Adipose tissue (tissue), 3 donors: ENCODE data around the gene MAGEB4. TPM values are rescaled to one million over a fixed set of nuclear protein-coding genes. Genes with fewer than 3 reads are reported as not detected.
"Not testable (repeated sequence)": the region's sequence is repeated elsewhere in the genome, so short reads cannot be mapped to it uniquely, and the experiment has no call there.

Experiments used
- H3K27ac ChIP-seq: one replicate; pipeline ENCODE4 v1.5.1; 2013; ENCODE audit warnings: low read depth, low read length
- WGBS, 3 donors: extraction: QIAGEN DNeasy Blood & Tissue Kit; methylation state at CpG; one replicate each; pipeline ENCODE4 v1.1.7; 2013; 5-methylcytosine and 5-hydroxymethylcytosine counted together
- polyA plus RNA-seq, 3 donors: library from polyadenylated mRNA; stranded (reverse); fragments of 200-250 nt; gene quantifications; one replicate each; pipeline ENCODE4 v1.2.3, GENCODE V29; 2013
- donor health status: healthy with polysubstance abuse.
- donor health status: Bipolar disorder and iron deficiency.
- donor health status: healthy.

MAGEB4 gene, protein sequence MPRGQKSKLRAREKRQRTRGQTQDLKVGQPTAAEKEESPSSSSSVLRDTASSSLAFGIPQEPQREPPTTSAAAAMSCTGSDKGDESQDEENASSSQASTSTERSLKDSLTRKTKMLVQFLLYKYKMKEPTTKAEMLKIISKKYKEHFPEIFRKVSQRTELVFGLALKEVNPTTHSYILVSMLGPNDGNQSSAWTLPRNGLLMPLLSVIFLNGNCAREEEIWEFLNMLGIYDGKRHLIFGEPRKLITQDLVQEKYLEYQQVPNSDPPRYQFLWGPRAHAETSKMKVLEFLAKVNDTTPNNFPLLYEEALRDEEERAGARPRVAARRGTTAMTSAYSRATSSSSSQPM
- polyA plus RNA-seq: not detected

DNA sequence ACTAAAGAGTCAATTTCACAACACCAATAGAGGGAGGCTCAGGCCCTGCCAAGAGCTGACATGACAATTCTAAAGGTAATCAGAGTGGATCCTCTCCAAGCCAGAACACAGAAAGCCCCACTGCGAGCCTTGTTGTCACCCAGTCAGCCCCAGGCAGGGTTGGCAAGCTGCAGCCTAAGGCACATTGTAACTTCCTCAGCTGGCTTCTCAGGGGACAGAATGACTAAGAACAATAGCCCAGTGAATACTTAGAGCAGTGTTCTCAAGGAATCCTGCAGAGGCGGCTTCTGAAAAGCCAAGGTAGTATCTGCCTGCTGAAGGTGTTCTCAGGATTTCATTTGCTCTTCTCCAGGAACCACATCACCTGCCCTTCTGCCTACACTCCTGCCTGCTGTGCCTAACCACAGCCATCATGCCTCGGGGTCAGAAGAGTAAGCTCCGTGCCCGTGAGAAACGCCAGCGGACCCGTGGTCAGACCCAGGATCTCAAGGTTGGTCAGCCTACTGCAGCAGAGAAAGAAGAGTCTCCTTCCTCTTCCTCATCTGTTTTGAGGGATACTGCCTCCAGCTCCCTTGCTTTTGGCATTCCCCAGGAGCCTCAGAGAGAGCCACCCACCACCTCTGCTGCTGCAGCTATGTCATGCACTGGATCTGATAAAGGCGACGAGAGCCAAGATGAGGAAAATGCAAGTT is at the start of gene MAGEB4:
Gene MAGEB4, plus strand, starts transcription at position 277 of the 692 bp plus-strand sequence. Its CDS starts 136 bp downstream, at position 413.
- WGBS, 3 donors: 84 to 92% (median 85%) methylated on average over 10 of the region's 10 CpGs
- H3K27ac ChIP-seq: no peak within 1 kb of the TSS

DNA sequence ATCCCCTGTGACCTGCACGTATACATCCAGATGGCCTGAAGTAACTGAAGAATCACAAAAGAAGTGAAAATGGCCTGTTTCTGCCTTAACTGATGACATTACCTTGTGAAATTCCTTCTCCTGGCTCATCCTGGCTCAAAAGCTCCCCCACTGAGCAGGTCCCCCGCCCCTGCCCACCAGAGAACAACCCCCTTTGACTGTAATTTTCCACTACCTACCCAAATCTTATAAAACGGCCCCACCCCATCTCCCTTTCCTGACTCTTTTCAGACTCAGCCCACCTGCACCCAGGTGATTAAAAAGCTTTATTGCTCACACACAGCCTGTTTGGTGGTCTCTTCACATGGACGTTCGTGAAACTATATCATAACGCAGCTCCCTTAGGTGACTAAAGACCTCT is 47.9 kb upstream of the MAGEB4 start:
- 58 to 66% (median 64%) methylated on average over 5 to 6 of the region's 6 CpGs for WGBS, 3 donors
- not testable (repeated sequence) for H3K27ac ChIP-seq

GRCh38 chrX:30196322-30196721 is 45.5 kb upstream of the MAGEB4 start:
- WGBS, 3 donors: 0 to 10% (median 3%) methylated on average over 1 of the region's 1 CpG
- H3K27ac ChIP-seq: no peak overlapping the region

DNA sequence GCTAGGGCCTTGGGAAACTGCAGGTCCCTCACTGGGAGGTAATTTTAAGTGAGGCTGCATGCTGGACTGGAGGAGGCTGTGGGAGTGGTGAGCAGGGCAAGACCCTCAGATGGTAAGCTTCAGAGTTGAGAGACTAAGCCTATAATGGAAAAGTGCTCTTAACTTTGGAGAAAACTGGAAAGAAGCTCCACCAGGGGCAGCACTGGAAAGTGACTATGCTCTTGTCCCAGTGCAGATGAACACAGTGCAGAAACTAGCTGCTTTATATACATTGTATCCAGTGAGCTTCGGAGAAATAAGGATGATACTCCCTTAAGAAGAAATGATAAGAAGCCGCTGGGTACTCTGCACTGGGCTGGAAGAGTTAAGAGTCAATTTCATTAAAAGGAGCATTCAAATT is 29.6 kb upstream of the MAGEB4 start:
- WGBS, 3 donors: 74 to 90% (median 87%) methylated on average over 2 of the region's 2 CpGs
- H3K27ac ChIP-seq: no peak overlapping the region

DNA sequence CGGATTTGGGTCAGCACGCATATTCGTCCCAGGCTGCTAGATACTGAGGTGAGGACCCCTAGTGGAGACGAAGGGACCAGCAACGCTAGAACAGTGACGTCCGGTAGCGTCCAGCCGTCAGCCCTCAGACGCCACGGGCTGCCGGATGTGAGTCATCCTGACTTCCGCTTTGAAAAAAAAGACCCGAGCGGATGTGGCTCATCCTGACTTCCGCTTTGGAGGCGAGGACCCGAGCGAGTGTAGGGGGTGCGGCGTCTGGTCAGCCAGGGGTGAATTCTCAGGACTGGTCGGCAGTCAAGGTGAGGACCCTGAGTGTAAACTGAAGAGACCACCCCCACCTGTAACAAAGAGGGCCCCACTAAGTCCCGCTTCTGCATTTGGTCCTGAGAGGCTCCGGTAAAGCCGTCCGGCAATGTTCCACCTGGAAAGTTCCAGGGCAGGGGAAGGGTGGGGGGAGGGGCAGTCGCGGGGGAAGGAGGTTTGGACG is 26.4 kb upstream of the MAGEB4 start, which contains the start of gene MAGEB2:
Gene MAGEB2, plus strand, starts transcription at position 207 of the 487 bp plus-strand sequence. CDS start 3,018 bp downstream, outside the sequence.
- WGBS, 3 donors: 89 to 95% (median 94%) methylated on average over 24 to 29 of the region's 29 CpGs

DNA sequence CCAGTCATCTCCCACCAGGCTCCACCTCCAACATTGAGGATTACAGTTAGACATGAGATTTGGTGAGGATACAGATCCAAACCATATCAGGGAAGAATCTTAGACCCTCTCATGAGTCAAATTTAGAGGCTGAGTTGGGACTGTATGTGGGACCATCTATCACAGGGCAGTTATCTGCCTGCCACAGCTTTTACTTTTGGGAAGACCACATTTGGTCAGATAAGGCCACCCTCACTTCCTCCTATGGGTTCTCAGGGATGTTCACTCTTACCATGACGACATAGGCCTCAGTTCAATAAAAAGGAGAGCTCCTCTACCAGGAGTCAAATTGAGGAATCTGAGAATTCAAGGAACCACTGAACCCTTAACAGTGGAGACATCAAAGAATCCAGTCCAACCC is 24.3 kb upstream of the MAGEB4 start:
- WGBS, 3 donors: 30 to 67% (median 31%) methylated on average over 1 of the region's 1 CpG
- no peak overlapping the region for H3K27ac ChIP-seq

More for the DNA sequence above, 26.4 kb upstream of the MAGEB4 start, which contains the start of gene MAGEB2:
- H3K27ac ChIP-seq: no peak within 1 kb of the TSS

GRCh38 chrX:30219372-30219771 is 22.4 kb upstream of the MAGEB4 start:
- 65 to 83% (median 67%) methylated on average over 4 of the region's 4 CpGs for WGBS, 3 donors
- no peak overlapping the region for H3K27ac ChIP-seq

GRCh38 chrX:30220661-30221060 is 21.1 kb upstream of the MAGEB4 start:
- 72 to 87% (median 76%) methylated on average over 5 of the region's 5 CpGs for WGBS, 3 donors
- no peak overlapping the region for H3K27ac ChIP-seq

DNA sequence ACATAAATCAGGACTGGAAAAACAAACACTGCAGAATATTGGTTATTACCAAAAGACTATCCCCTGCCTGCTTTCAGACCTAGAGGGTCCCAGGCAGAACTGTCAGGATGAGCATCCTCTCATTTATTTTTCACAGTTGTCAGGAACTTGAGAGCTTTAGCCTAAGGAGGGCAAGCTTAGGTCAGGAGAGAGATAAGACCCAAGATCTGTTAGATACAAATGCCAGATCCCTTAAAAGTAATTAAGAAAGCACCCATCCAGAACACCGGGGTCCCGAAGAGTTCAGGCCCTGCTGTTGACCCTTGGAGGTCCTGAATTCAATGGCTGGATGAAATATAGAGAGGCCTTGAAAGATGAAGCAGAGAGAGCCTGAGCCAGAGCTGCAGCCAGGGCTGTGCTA is 17.3 kb upstream of the MAGEB4 start:
- WGBS, 3 donors: 24 to 52% (median 46%) methylated on average over 2 of the region's 2 CpGs
- H3K27ac ChIP-seq: no peak overlapping the region

- no peak overlapping the region for H3K27ac ChIP-seq
- 44 to 74% (median 60%) methylated on average over 1 of the region's 1 CpG for WGBS, 3 donors
Observed at GRCh38 chrX:30228526-30228925, 13.3 kb upstream of the MAGEB4 start.

DNA sequence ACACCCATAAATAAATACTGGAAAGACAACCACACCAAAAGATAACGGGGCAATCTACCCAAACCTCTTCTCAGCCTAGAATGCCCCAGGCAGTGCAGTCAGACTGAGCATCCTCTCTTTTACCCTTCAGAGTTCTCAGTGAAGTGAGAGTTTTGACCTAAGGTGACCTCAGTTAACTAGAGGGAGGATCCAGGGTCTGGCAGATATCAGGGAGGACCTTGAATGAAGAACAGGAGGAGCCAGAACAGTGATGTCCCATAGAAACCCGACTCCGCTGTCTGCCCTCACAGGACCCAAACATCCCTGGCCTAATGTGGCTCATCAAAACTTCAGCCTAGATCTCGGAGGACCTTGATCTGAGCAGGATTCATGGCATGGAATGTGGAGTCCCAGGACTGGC is 11.4 kb upstream of the MAGEB4 start, which contains the start of gene MAGEB3:
Gene MAGEB3, plus strand, starts transcription at position 263 of the 400 bp plus-strand sequence. CDS start 5,268 bp downstream, outside the sequence.
- no peak within 1 kb of the TSS for H3K27ac ChIP-seq
- 64 to 71% (median 69%) methylated on average over 4 of the region's 4 CpGs for WGBS, 3 donors

GRCh38 chrX:30246769-30247489 is 5.1 kb downstream of the MAGEB4 start, which contains the start of gene MAGEB1:
Gene MAGEB1, plus strand, starts transcription at chrX:30247146. Its CDS starts 3,348 bp downstream, at chrX:30250494.
- 82 to 93% (median 88%) methylated on average over 35 to 38 of the region's 38 CpGs for WGBS, 3 donors
- H3K27ac ChIP-seq: no peak within 1 kb of the TSS

DNA sequence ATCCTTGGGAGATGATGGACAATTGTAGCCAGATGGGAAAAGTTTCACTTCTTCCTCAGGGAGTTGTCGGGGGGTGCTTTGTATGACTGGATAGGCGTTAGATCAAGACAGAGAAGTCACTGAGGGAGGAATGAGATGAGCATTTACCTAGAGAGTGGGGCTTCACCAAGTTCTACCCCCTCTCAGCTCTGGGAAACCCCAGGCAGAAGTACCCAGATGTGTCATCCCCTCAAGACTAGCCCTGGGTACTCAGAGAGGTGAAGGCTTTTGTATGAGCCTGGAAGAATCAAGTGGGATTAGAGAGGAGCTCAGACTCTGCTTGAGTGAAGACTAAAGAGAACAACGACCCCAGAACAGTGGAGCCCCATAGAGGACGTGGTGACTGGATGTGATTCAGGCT is 7.1 kb downstream of the MAGEB4 start:
- WGBS, 3 donors: 57 to 80% (median 70%) methylated on average over 4 of the region's 4 CpGs
- no peak overlapping the region for H3K27ac ChIP-seq

- no peak overlapping the region for H3K27ac ChIP-seq
- 93 to 100% (median 93%) methylated on average over 1 of the region's 1 CpG for WGBS, 3 donors
Observed at GRCh38 chrX:30253257-30253656, 11.5 kb downstream of the MAGEB4 start.

GRCh38 chrX:30259927-30260326 is 18.1 kb downstream of the MAGEB4 start:
- no peak overlapping the region for H3K27ac ChIP-seq
- 76 to 80% (median 76%) methylated on average over 2 of the region's 2 CpGs for WGBS, 3 donors

DNA sequence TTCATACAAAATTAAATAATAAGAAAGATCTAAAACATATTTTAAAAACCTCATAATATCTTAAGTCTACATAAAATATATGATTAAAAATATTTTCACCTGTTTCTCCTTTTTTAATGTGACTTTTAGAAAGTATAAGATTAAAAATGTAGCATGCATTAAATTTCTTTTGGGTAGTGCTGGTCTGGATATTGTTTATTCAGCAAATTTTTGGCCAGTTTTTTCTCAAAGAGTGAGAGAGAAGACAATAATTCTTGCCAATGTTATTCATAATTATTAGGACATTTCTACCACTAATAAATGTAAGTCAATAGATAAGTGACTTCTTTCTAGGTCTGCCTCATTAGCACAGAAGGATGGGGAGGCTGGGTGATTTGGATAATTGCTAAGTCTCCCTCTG is 19.2 kb downstream of the MAGEB4 start:
- no peak overlapping the region for H3K27ac ChIP-seq

DNA sequence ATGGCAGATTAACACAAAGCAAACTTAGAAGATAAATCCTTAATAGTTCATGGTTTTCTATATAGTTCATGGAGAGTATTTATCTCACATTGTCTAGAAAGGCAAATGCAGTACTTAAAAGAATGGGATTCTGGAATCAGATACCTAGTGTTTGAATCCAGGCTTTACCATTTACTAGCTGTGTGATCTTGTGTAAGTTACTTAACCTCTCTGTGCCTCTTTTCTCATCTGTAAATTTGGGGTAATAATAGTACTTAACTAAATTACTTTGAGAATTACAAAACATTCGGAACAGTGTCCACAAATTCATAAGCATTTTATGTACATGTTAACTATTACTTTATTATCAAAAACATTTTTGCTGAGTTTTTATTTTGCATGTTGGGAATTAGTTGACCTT is 21.0 kb downstream of the MAGEB4 start:
- no peak overlapping the region for H3K27ac ChIP-seq
- 70 to 80% (median 74%) methylated on average over 1 of the region's 1 CpG for WGBS, 3 donors

DNA sequence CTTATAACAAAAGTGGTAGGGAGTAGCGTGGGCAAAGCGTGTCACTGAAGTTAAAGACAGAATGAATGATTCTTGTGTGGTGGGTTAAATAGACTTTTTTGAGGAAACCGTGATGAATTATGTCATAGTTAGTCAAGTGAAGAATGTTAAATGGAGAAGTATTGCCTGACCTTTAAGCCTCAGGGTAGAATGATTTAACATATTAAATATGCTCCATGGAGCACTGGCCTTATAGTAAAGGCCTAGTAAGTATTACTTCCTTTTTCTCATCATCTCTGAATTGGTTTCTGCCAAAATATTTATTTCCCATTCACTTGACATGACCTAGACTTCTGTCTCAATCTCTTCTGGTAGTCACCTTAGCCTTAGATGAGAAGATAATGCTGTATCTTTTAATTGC is 28.8 kb downstream of the MAGEB4 start:
- no peak overlapping the region for H3K27ac ChIP-seq
- WGBS, 3 donors: 71 to 94% (median 82%) methylated on average over 3 of the region's 3 CpGs

DNA sequence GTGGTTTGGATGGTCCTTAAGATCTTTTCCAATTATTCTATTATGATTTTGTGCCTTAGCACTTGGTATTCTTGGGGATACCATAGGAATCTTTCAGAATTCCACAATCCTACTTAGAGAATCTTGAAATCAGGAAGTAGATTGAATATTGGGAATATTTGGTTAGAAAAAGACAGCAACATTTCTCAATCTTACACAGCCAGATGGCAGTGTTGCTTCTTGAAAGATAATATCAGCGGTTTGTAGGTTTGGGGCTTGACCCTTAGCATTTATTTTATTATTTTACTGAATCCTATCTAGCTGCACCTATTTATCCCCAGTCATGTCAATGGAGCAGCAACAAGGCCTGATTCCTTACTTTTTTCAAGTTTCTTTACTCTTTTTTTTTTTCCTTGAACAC is 33.7 kb downstream of the MAGEB4 start:
- WGBS, 3 donors: 9 to 30% (median 21%) methylated on average over 1 of the region's 1 CpG
- no peak overlapping the region for H3K27ac ChIP-seq
